Measurements from ENCODE around the gene SPTBN2. TPM values are rescaled to one million over a fixed set of nuclear protein-coding genes. Genes with fewer than 3 reads are reported as not detected.

SPTBN2 gene
- 67.0 and 131 TPM in 2 replicates for total RNA-seq

GRCh38 chr11:66728693-66729385, at the start of gene SPTBN2:
TSS of gene SPTBN2 (minus strand) at chr11:66729216. CDS start at chr11:66721240, 7,976 bp downstream.

DNA sequence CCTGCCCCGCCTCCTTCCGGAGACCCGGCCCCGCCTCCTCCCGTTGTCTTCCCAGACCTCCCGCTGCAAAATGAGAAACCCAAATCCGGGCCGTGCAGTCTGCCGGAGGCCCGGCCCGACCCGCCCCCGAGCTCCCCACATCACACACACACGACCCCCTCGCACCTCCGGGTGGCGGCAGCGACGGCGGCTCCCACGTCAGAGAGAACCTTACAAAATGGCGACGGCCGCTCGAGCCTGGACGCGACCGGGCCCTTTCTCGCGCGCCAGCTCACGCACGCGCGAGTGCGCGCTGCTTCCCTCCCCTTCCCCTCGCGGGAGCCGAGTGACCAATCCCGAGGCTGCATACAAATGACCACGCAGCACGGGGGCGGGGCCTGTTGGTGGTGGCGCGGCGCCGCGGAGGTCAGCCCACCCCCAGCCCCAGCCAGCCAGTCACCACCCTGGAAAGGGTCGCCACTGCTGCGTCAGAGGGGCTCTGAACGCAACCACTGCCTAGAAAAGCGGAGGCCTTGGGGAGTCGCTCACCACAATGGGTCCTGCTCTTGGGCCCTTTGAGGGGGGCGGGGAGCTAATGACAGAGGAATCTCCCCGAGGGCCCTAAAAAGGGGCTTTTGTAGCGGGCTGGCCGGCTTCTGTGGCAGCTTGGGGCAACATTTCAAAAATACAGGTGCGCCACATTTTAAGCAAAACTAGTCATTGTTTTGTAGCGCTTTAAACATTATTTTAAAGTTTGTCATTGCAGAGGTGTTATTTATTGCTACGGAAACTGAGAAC, 51.2 kb downstream of the SPTBN2 start, which contains the start of gene RBM4B:
RBM4B (minus strand) TSS at position 289 of the 777 bp plus-strand sequence. CDS start 808 bp downstream, outside the sequence.

DNA sequence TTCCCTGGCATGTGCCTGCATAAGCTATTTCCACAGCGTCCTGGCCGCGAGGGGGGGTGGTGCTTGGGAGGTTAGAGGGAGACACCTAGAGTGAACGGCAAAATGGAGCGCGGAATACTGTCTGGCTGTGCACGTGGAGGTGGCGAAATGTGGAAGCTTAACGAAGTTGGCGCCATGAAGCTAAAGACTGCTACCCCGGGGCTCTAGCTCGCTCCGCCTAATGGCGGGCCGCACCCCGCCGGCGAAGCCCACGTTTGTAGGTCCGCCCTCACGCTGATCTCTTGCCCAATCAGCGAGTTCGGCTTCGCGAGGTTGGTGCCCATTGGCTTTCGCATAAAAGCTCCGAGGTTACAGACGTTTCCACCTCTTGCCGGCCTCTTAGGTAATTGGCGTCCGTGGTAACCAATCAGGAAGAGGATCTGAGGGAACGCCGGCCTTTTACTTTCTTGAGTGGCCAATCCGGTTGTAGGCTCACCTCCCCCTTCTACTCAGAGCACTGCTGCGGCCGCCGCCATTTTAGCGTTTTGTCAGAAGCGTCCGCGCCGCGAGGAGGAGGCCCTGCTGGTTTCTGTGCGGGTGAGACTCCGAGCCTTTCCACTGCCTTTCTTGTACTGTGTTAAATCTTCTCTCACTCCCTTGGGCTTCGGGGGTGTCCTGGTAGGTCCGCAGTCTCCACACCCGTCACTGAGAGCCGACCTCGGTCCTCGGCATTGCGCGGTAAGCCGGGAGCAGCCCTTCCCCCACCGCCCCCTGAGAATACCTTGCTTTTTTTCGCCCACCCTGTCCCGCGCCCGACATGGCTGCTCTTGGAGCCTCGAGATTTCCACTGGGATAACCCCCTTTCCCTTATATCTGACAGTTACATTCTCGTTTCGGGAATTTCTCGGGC, 90.6 kb downstream of the SPTBN2 start, which contains the start of gene RBM4:
RBM4 (plus strand) TSS at position 527 of the 889 bp plus-strand sequence. CDS start 1,009 bp downstream, outside the sequence.

Other genes starting within 250 kb of the SPTBN2 start
- 81.5 and 97.4 TPM in 2 replicates for gene DPP3, start 248.8 kb downstream of the SPTBN2 start, total RNA-seq
- 20.9 and 23.9 TPM in 2 replicates for gene BBS1, start 218.6 kb downstream of the SPTBN2 start, total RNA-seq
- gene ZDHHC24, start 183.2 kb downstream of the SPTBN2 start, total RNA-seq: 23.7 and 24.4 TPM in 2 replicates
- gene ACTN3, start 182.3 kb downstream of the SPTBN2 start, total RNA-seq: 0.14 TPM in 1 of 2 replicates, not detected in the other
- gene CTSF, start 160.6 kb downstream of the SPTBN2 start, total RNA-seq: 3.2 and 4.6 TPM in 2 replicates
- 0.14 and 0.23 TPM in 2 replicates for gene CCDC87, start 136.2 kb downstream of the SPTBN2 start, total RNA-seq
- 14.5 and 22.4 TPM in 2 replicates for gene CCS, start 136.0 kb downstream of the SPTBN2 start, total RNA-seq
- 33.9 and 46.5 TPM in 2 replicates for gene RBM14, start 112.6 kb downstream of the SPTBN2 start, total RNA-seq
- 87.2 and 102 TPM in 2 replicates for gene RBM4, start 90.5 kb downstream of the SPTBN2 start, total RNA-seq
- gene RBM4B, start 51.3 kb downstream of the SPTBN2 start, total RNA-seq: 13.2 and 13.3 TPM in 2 replicates
- 27.7 TPM in 2 replicates for gene RCE1, start 114.2 kb upstream of the SPTBN2 start, total RNA-seq
- 36.5 and 38.4 TPM in 2 replicates for gene LRFN4, start 127.8 kb upstream of the SPTBN2 start, total RNA-seq
- gene PC, start 229.2 kb upstream of the SPTBN2 start, total RNA-seq: 44.9 and 60.5 TPM in 2 replicates
- not detected in 2 replicates for gene C11orf86, start 246.1 kb upstream of the SPTBN2 start, total RNA-seq

Data from airway epithelial cell (primary cell).